Lower leg skin (tissue), 4 donors: ENCODE data around the gene CUL4B. TPM values are rescaled to one million over a fixed set of nuclear protein-coding genes. Genes with fewer than 3 reads are reported as not detected.

Source experiments
- DNase-seq, 2 donors: peaks; one replicate each; pipeline ENCODE4 v3.0.0-alpha.2; 2019; ENCODE audit warnings: low spot score in 2 of 2
- H3K4me3 ChIP-seq: fragments of 200-600 bp; sonication (generic); 2 replicates; pipeline ENCODE4 v1.5.1; 2017; ENCODE audit warnings: mild to moderate bottlenecking, low read depth; ENCODE audit not compliant: poor library complexity, severe bottlenecking
- POLR2A ChIP-seq, 2 donors: fragments of 450-650 bp; IDR thresholded peaks; one replicate each; pipeline ENCODE4 v1.6.1; 2016 to 2017; ENCODE audit warnings: antibody characterized with exemption in 2 of 2, mild to moderate bottlenecking in 1 of 2, moderate library complexity in 1 of 2
- WGBS, 2 donors: methylation state at CpG; one replicate each; pipeline ENCODE4 v1.1.5; 2018; 5-methylcytosine and 5-hydroxymethylcytosine counted together
- intact Hi-C: fragments of 100-400 bp; cut with DNase I; formaldehyde crosslinking; loops from one replicate; pipeline ENCODE4 v1.15.0; 2023; ENCODE audit warnings: low total_unique reads
- total RNA-seq, 4 donors: library from RNA; depleted of rRNA; stranded (reverse); fragments of >200 nt; gene quantifications; one replicate each; pipeline ENCODE4 v1.1.0, GENCODE V29; 2016
- TF ChIP-seq, protein P1 (sequence below), 3 donors: fragments of 450-650 bp; IDR thresholded peaks; one replicate each; pipeline ENCODE4 v1.5.1; 2016; ENCODE audit warnings: antibody characterized with exemption in 3 of 3, mild to moderate bottlenecking in 3 of 3, moderate library complexity in 2 of 3

Gene CUL4B
- total RNA-seq, 4 donors from 2014 or later: 23.3 to 35.3 (median 26.3) TPM

DNA sequence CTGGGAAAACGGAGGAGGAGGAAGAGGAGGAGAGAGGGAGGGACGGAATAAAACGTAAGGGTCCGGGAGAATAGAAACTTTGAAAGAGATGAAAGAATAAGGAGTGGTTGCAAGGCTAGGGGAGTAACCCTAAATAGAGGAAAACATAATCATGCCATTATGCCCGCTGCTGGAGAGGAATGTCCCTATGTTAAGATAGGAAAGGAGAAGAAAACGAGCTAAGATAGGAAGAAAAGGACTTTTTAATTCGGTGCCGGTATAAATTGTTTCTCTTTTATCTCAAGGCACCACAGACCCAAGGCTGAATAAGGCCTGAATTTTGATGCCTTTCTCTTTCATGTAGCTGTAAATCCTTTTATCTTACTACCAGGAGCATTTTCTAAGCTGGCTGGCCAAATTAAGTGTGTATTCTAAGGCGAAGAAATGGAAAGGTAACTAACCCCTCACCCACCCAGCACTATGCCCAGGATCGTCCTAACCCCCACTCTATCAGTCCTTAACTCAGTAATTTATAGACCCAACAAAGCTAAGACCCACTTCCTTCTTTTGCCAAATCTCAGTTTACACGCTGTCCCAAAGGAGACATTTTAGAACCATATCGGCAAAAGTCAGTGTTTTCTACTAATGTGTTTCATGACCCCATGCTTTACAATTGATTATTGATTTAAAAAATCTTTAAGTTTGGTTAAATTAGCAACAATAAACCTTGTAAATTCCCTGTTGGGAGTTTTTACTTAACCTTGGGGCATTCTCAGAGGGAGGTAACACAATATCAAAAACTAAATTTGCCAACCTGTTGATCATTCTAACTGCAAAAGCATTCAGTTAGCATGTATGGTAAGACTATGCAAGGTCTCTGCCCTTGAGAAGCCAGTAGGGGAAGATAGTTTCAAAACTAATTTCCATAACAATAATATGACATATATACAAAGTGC lies 1.1 kb upstream of the CUL4B start:
- no peak for DNase-seq
- 4 to 32% methylated on average over 12 of the region's 12 CpGs for WGBS, 2 donors
- no peak for TF ChIP-seq POLR2A (IDR thresholded peaks at IDR 0.05)
- TF ChIP-seq, protein P1, sequence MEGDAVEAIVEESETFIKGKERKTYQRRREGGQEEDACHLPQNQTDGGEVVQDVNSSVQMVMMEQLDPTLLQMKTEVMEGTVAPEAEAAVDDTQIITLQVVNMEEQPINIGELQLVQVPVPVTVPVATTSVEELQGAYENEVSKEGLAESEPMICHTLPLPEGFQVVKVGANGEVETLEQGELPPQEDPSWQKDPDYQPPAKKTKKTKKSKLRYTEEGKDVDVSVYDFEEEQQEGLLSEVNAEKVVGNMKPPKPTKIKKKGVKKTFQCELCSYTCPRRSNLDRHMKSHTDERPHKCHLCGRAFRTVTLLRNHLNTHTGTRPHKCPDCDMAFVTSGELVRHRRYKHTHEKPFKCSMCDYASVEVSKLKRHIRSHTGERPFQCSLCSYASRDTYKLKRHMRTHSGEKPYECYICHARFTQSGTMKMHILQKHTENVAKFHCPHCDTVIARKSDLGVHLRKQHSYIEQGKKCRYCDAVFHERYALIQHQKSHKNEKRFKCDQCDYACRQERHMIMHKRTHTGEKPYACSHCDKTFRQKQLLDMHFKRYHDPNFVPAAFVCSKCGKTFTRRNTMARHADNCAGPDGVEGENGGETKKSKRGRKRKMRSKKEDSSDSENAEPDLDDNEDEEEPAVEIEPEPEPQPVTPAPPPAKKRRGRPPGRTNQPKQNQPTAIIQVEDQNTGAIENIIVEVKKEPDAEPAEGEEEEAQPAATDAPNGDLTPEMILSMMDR (IDR thresholded peaks at IDR 0.05): no peak
- H3K4me3 ChIP-seq: peak overlapping the region; percentile 6
- intact Hi-C loops: no loop called here

DNA sequence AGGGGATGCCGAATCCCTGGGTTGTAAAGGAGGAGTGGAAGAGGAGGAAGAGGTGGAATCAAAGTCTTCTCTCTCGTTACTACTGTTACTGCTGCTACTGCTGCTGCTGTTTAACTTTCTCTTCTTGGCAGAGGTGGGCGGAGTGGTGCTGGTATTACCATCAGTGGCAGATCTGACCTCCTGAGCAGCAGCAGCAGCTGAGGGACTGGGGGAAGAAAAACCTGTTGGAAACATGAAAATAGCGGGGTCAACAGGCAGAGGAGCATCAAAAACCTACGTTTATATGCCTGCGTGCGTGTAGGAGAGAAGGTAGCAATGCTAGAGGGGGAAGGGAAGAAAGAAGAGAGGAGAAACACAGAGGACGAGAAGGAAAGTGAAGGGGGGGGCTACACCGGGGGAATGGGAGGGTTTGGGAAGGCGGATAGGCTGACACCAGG lies 339 bp downstream of the CUL4B start:
- peak in 1 of 2 donors; percentile 19 for DNase-seq
- peak overlapping the region; percentile 41 for H3K4me3 ChIP-seq
- intact Hi-C loops: no loop called here
- TF ChIP-seq, protein P1 (IDR thresholded peaks at IDR 0.05): no peak
- no peak for TF ChIP-seq POLR2A (IDR thresholded peaks at IDR 0.05)
- 0 to 34% methylated on average over 10 of the region's 10 CpGs for WGBS, 2 donors

DNA sequence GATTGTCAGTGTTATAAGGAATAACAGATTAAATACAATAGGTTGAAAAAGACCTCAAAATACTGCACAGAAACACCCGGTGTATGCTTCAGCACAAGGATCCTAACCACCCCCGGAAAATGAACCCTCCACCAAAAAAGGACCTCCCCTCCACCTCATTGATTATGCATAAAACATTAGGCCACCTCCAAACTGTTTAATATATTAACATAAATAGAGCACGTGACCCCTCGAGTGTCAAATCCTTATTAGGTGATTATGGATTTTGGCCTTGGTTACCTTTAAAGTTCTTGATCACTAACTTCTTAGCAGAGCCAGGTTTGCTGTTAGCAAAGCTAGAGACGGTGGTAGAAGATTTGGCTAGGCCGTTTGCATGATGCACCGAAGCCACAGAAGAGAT lies 958 bp downstream of the CUL4B start:
- TF ChIP-seq, protein P1 (IDR thresholded peaks at IDR 0.05): no peak
- TF ChIP-seq POLR2A (IDR thresholded peaks at IDR 0.05): no peak
- DNase-seq: no peak
- H3K4me3 ChIP-seq: peak overlapping the region; percentile 41
- intact Hi-C loops: no loop called here
- 0 to 47% methylated on average over 4 to 7 of the region's 7 CpGs for WGBS, 2 donors

DNA sequence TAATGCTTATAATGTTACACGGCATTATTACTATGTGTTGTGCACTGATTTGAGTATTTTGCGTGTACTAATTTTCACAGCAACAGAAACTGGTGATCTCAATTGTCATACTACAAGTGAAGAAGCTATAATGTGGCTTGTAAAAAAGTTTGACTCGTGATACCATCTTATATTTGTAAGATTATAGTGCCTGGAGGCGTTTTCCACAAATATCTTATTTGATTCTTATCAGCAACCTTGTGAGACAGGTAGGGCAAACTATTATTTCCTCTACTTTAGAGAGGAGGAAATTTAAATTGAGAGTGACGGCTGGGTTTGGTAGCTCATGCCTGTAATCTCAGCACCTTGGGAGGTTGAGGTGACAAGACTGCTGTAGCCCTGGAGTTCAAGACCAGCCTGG lies 4.5 kb downstream of the CUL4B start:
- WGBS, 2 donors: 59 to 62% methylated on average over 5 of the region's 5 CpGs
- no peak overlapping the region for H3K4me3 ChIP-seq
- DNase-seq: no peak
- TF ChIP-seq POLR2A (IDR thresholded peaks at IDR 0.05): no peak
- TF ChIP-seq, protein P1 (IDR thresholded peaks at IDR 0.05): no peak
- intact Hi-C loops: no loop called here

DNA sequence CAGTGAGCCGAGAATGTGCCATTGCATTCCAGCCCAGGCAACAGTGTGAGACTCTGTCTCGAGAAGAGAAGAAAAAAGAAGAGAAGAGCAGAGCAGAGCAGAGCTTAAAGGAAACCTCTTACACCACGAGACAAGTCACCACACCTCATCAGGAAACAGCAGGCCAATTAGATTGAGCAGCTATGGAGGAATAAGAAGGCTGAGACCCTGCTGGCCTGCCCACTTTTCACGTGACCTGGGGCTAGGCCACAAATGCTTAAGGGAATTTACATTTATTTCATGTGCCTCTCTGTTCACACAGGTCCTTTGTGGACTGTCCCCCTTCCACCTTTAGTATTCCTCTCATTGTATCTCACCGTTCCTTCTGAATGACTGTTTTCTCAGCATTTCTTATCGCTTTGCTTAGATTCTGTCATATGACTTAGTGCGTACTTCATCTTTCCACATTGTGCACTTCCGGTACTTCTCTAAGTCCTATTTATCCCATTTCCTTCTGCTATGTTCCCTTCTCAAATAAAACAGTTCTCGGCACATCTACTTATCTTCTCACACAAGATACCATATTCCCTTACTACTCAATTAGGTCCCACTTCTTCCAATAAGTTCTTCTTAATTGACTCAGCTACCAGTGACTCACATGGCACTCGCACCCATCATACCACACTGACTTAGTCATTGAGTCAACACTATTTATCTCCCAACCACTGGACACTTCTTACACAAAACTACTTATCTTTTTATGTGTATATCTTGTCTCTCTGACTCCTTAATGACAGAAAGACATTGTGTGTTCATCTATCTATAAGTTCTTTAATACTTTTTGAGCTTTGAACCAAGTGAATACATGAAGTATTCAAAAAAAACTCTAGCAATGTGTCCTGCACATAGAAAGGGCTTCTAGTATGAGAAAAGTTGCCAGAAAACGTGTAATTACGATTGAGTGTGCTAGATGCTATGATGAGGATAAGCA lies 11.0 kb downstream of the CUL4B start:
- 70 to 78% methylated on average over 12 of the region's 12 CpGs for WGBS, 2 donors
- intact Hi-C loops: no loop called here
- TF ChIP-seq, protein P1 (IDR thresholded peaks at IDR 0.05): no peak
- TF ChIP-seq POLR2A (IDR thresholded peaks at IDR 0.05): no peak
- no peak for DNase-seq
- H3K4me3 ChIP-seq: no peak overlapping the region
